Tibial artery (tissue), 4 donors: Measurements from ENCODE around the gene CD300LG.

Experiments used
- DNase-seq, 2 donors: peaks; one replicate each; pipeline ENCODE4 v3.0.0-alpha.2; 2019
- H3K27ac ChIP-seq, 2 donors: fragments of 200-600 bp; sonication (generic) in 1 of 2; 1 replicate in 1 of 2; 2 replicates in 1 of 2; pipeline ENCODE4 v1.5.1; 2018 to 2019; ENCODE audit warnings: mild to moderate bottlenecking in 1 of 2
- H3K27me3 ChIP-seq, 2 donors: fragments of 200-600 bp; sonication (generic) in 1 of 2; one replicate each; pipeline versions ENCODE4 v1.5.1 to v1.6.0; 2016 to 2019
- H3K36me3 ChIP-seq, 3 donors: fragments of 200-600 bp; sonication (generic) in 2 of 3; one replicate each; pipeline ENCODE4 v1.5.1; 2016 to 2019; ENCODE audit warnings: mild to moderate bottlenecking in 2 of 3
- H3K4me1 ChIP-seq, 4 donors: fragments of 200-600 bp; sonication (generic) in 2 of 4; 1 replicate in 3 of 4; 2 replicates in 1 of 4; pipeline ENCODE4 v1.5.1; 2016 to 2019
- H3K4me3 ChIP-seq, 2 donors: fragments of 200-600 bp; sonication (generic) in 1 of 2; 1 replicate in 1 of 2; 2 replicates in 1 of 2; pipeline ENCODE4 v1.5.1; 2018 to 2019; ENCODE audit warnings: mild to moderate bottlenecking in 2 of 2
- H3K9me3 ChIP-seq, 3 donors: fragments of 200-600 bp; sonication (generic) in 1 of 3; one replicate each; pipeline ENCODE4 v1.5.1; 2016 to 2019
- CTCF ChIP-seq, 2 experiments: fragments of 200-600 bp in 1 of 2; fragments of 450-650 bp in 1 of 2; IDR thresholded peaks; one replicate each; pipeline ENCODE4 v1.5.1; 2017 to 2019; ENCODE audit warnings: antibody characterized with exemption in 2 of 2, mild to moderate bottlenecking in 1 of 2, moderate library complexity in 1 of 2
- intact Hi-C: fragments of 100-400 bp; cut with DNase I; formaldehyde crosslinking; loops from one replicate; pipeline ENCODE4 v1.15.0; 2023; ENCODE audit warnings: low total_unique reads

The CD300LG gene

GRCh38 chr17:43906951-43907424, 60.0 kb downstream of the CD300LG start:
- no peaks in the 10 kb centered on the region for H3K9me3 ChIP-seq
- H3K4me3 ChIP-seq, result peak overlapping the region; percentile 76 to 93
- no peak for TF ChIP-seq CTCF (IDR thresholded peaks at IDR 0.05)
- H3K36me3 ChIP-seq, result no peaks in the 10 kb centered on the region
- H3K4me1 ChIP-seq, result peaks cover 0 to 33% (median 22%) of the 10 kb centered on the region in 4 donors
- intact Hi-C loops, result no loop called here
- peak overlapping the region; percentile 95 to 96 for H3K27ac ChIP-seq
- DNase-seq, result no peak
- peaks cover 0 to 6% of the 10 kb centered on the region in 2 donors for H3K27me3 ChIP-seq

- Histone ChIP-seq H3K9me3 (no peaks in the 10 kb centered on the region), H3K27me3 (peaks cover 0 to 12% of the 10 kb centered on the region in 2 donors), H3K4me1 (peaks cover 0 to 33% (median 22%) of the 10 kb centered on the region in 4 donors), H3K4me3 (peak within 1 kb of the TSS; percentile 76 to 93), H3K36me3 (no peaks in the 10 kb centered on the region), H3K27ac (peak within 1 kb of the TSS; percentile 95 to 96)
- peak; percentile 76 to 85 for DNase-seq
- intact Hi-C loops, result no loop called here
- TF ChIP-seq CTCF (IDR thresholded peaks at IDR 0.05), result peak; percentile 22 to 25
These were observed 60.5 kb downstream of the CD300LG start, which contains the start of gene MPP2 for GRCh38 chr17:43907425-43907981. Gene MPP2, minus strand, starts transcription at chr17:43907536. Its CDS starts 3,076 bp downstream, at chr17:43904460.

- Histone ChIP-seq H3K4me1 (peaks cover 0 to 33% (median 22%) of the 10 kb centered on the region in 4 donors), H3K27me3 (peaks cover 0 to 14% of the 10 kb centered on the region in 2 donors), H3K9me3 (no peaks in the 10 kb centered on the region), H3K27ac (peak overlapping the region; percentile 95 to 96), H3K4me3 (peak overlapping the region; percentile 76 to 93), H3K36me3 (no peaks in the 10 kb centered on the region)
- intact Hi-C loops, result no loop called here
- peak; percentile 77 to 92 for DNase-seq
- no peak for TF ChIP-seq CTCF (IDR thresholded peaks at IDR 0.05)
These were observed 61.2 kb downstream of the CD300LG start for GRCh38 chr17:43907998-43908721.

GRCh38 chr17:43909537-43910231, 62.7 kb downstream of the CD300LG start:
- DNase-seq, result no peak
- no peak for TF ChIP-seq CTCF (IDR thresholded peaks at IDR 0.05)
- H3K27ac ChIP-seq, result no peak overlapping the region
- intact Hi-C loops, result no loop called here
- H3K4me3 ChIP-seq, result no peak overlapping the region
- H3K27me3 ChIP-seq, result peaks cover 0 to 16% of the 10 kb centered on the region in 2 donors
- no peaks in the 10 kb centered on the region for H3K9me3 ChIP-seq
- no peaks in the 10 kb centered on the region for H3K36me3 ChIP-seq
- H3K4me1 ChIP-seq, result peaks cover 0 to 33% (median 22%) of the 10 kb centered on the region in 4 donors

- Histone ChIP-seq H3K9me3 (no peaks in the 10 kb centered on the region), H3K4me3 (no peak overlapping the region), H3K27me3 (peaks cover 0 to 17% of the 10 kb centered on the region in 2 donors), H3K27ac (no peak overlapping the region), H3K4me1 (peaks cover 0 to 13% (median 9%) of the 10 kb centered on the region in 4 donors), H3K36me3 (no peaks in the 10 kb centered on the region)
- no peak for DNase-seq
- no peak for TF ChIP-seq CTCF (IDR thresholded peaks at IDR 0.05)
- intact Hi-C loops, result no loop called here
These were observed 64.9 kb downstream of the CD300LG start for GRCh38 chr17:43911904-43912303.
